Lung (tissue), 12 donors: ENCODE measurements around the gene PDPK1. TPM values are rescaled to one million over a fixed set of nuclear protein-coding genes. Genes with fewer than 3 reads are reported as not detected.

Source experiments
- ATAC-seq: fragments of 200-7000 bp; cut with Tn5 transposase; one replicate; pipeline ENCODE4 v1.9.1; 2020; ENCODE audit warnings: moderate number of reproducible peaks; ENCODE audit not compliant: insufficient read depth, low FRiP score
- DNase-seq, 3 donors: peaks; one replicate each; pipeline ENCODE4 v3.0.0-alpha.2; 2013 to 2017
- H3K27ac ChIP-seq, 2 donors: one replicate each; pipeline ENCODE4 v1.5.1; 2013; ENCODE audit warnings: mild to moderate bottlenecking in 2 of 2, moderate library complexity in 2 of 2, control low read depth in 1 of 2, inconsistent platforms in 1 of 2, low read depth in 1 of 2, low read length in 1 of 2
- H3K27me3 ChIP-seq, 3 donors: one replicate each; pipeline ENCODE4 v1.5.1; 2013; ENCODE audit warnings: low read length in 2 of 3; ENCODE audit not compliant: control insufficient read depth in 3 of 3, insufficient read depth in 3 of 3
- H3K36me3 ChIP-seq, 4 donors: one replicate each; pipeline ENCODE4 v1.5.1; 2013; ENCODE audit warnings: low read length in 4 of 4, mild to moderate bottlenecking in 1 of 4, moderate library complexity in 1 of 4; ENCODE audit not compliant: control insufficient read depth in 4 of 4, insufficient read depth in 4 of 4
- H3K4me1 ChIP-seq, 5 donors: one replicate each; pipeline ENCODE4 v1.5.1; 2013; ENCODE audit warnings: low read length in 5 of 5, mild to moderate bottlenecking in 2 of 5, moderate library complexity in 1 of 5; ENCODE audit not compliant: control insufficient read depth in 5 of 5, insufficient read depth in 5 of 5
- H3K4me3 ChIP-seq: one replicate; pipeline ENCODE4 v1.5.1; 2013; ENCODE audit warnings: mild to moderate bottlenecking, control low read depth, moderate library complexity
- H3K9ac ChIP-seq, 2 donors: one replicate each; pipeline ENCODE4 v1.5.1; 2013; ENCODE audit warnings: low read length in 2 of 2, control low read depth in 1 of 2; ENCODE audit not compliant: insufficient read depth in 1 of 2
- H3K9me3 ChIP-seq, 4 donors: one replicate each; pipeline ENCODE4 v1.5.1; 2013; ENCODE audit warnings: low read length in 3 of 4, mild to moderate bottlenecking in 1 of 4, moderate library complexity in 1 of 4; ENCODE audit not compliant: control insufficient read depth in 4 of 4, insufficient read depth in 3 of 4
- whole genome bisulfite sequencing, 2 donors: extraction: QIAGEN DNeasy Blood & Tissue Kit; methylation state at CpG; one replicate each; pipeline ENCODE4 v1.1.7; 2013; 5-methylcytosine and 5-hydroxymethylcytosine counted together
- polyA plus RNA-seq, 2 donors: library from polyadenylated mRNA; stranded (reverse); fragments of 200-250 nt; gene quantifications; one replicate each; pipeline ENCODE4 v1.2.1, GENCODE V29; 2013
- total RNA-seq, 2 donors: library from RNA; depleted of rRNA in 1 of 2; stranded (reverse); fragments of >200 nt in 1 of 2; gene quantifications; one replicate each; pipeline ENCODE4 v1.2.1, GENCODE V29; 2014 to 2021
- TF ChIP-seq, protein P1 (sequence below): IDR thresholded peaks from 2 replicates; pipeline ENCODE4 v1.5.1; 2012; ENCODE audit warnings: mild to moderate bottlenecking; ENCODE audit errors: control extremely low read depth, extremely low read depth
- donor health status: control.
- donor health status: control.
- donor health status: Bipolar disorder and iron deficiency.
- donor health status: healthy.
- donor health status: DM: yes; HTN: yes; CAD: no.

PDPK1 gene
- total and polyA plus RNA-seq, 4 donors, result 16.7 to 79.0 (median 33.8) TPM

DNA sequence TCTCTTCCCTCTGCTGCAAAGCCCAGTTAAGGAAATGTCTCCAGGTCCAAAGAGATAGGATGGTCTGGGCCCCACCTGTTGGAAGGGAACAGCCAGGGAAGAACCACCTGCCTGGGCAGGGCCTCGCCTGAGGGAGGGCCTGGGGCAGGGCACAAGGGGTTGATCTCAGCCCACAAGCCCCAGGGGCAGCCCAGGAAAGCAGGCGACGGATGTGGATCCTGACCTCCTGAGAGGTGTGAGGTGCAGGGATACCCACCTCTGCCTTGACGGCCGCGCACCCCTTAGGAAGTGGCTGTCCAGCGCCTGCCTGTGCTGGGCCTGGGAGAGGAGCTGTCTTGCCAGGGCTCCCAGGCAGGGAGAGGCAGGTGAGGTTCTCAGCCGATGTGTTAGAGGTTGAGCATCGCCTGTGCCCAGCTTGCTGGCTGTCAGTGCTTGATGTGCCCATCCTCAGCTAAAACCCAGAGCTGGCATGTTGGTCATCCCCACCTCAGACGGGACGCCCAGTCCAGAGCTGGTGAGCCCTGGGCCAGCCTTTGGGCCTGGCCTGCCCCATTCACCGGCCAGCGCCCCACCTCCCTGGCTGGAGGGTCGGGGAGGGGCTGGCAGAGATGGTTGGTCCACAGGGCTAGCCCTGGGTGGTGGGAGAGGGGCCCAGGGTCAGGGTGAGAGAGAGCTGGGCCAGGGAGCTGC lies 7.0 kb upstream of the PDPK1 start:
- ATAC-seq, result no peak
- no peak for DNase-seq
- Histone ChIP-seq H3K36me3 (peaks cover 0 to 32% (median 7%) of the 10 kb centered on the region in 4 donors), H3K4me1 (peaks cover 0 to 12% (median 2%) of the 10 kb centered on the region in 5 donors), H3K9me3 (no peaks in the 10 kb centered on the region), H3K27me3 (no peaks in the 10 kb centered on the region), H3K27ac (peak overlapping the region in 1 of 2 donors; percentile 5), H3K9ac (no peak overlapping the region), H3K4me3 (no peak overlapping the region)
- WGBS, 2 donors, result 90 to 92% methylated on average over 12 to 14 of the region's 14 CpGs
- TF ChIP-seq, protein P1, sequence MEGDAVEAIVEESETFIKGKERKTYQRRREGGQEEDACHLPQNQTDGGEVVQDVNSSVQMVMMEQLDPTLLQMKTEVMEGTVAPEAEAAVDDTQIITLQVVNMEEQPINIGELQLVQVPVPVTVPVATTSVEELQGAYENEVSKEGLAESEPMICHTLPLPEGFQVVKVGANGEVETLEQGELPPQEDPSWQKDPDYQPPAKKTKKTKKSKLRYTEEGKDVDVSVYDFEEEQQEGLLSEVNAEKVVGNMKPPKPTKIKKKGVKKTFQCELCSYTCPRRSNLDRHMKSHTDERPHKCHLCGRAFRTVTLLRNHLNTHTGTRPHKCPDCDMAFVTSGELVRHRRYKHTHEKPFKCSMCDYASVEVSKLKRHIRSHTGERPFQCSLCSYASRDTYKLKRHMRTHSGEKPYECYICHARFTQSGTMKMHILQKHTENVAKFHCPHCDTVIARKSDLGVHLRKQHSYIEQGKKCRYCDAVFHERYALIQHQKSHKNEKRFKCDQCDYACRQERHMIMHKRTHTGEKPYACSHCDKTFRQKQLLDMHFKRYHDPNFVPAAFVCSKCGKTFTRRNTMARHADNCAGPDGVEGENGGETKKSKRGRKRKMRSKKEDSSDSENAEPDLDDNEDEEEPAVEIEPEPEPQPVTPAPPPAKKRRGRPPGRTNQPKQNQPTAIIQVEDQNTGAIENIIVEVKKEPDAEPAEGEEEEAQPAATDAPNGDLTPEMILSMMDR, result no peak

DNA sequence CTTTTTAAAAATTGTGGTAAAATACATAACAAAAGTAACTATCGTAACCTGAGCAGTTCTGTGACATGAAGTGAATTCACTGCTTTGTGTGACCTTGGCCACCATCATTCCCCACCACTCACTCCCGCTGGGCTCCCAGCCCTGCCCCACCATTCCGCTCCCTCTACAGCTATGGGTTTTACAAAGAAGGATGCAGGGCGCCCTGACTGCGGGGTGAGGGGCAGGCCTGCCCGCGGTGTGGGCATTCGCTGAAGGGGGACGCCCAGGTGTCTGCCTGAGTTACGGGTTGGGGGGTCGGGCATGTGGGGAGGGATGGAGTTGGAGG lies 6.5 kb upstream of the PDPK1 start, which contains the start of gene CEMP1:
CEMP1 (minus strand) TSS at position 38 of the 325 bp plus-strand sequence. CDS start 335 bp downstream, outside the sequence.
- WGBS, 2 donors, result 13% methylated on average over 11 of the region's 11 CpGs
- H3K4me1 ChIP-seq, result peaks cover 0 to 12% (median 7%) of the 10 kb centered on the region in 5 donors
- peak within 1 kb of the TSS; percentile 48 for H3K4me3 ChIP-seq
- peaks cover 0 to 32% (median 7%) of the 10 kb centered on the region in 4 donors for H3K36me3 ChIP-seq
- no peak for ATAC-seq
- H3K9ac ChIP-seq, result peak within 1 kb of the TSS; percentile 82 to 86
- no peak for DNase-seq
- TF ChIP-seq, protein P1, result no peak
- H3K27me3 ChIP-seq, result no peaks in the 10 kb centered on the region
- H3K27ac ChIP-seq, result peak within 1 kb of the TSS; percentile 79 to 90
- H3K9me3 ChIP-seq, result no peaks in the 10 kb centered on the region

DNA sequence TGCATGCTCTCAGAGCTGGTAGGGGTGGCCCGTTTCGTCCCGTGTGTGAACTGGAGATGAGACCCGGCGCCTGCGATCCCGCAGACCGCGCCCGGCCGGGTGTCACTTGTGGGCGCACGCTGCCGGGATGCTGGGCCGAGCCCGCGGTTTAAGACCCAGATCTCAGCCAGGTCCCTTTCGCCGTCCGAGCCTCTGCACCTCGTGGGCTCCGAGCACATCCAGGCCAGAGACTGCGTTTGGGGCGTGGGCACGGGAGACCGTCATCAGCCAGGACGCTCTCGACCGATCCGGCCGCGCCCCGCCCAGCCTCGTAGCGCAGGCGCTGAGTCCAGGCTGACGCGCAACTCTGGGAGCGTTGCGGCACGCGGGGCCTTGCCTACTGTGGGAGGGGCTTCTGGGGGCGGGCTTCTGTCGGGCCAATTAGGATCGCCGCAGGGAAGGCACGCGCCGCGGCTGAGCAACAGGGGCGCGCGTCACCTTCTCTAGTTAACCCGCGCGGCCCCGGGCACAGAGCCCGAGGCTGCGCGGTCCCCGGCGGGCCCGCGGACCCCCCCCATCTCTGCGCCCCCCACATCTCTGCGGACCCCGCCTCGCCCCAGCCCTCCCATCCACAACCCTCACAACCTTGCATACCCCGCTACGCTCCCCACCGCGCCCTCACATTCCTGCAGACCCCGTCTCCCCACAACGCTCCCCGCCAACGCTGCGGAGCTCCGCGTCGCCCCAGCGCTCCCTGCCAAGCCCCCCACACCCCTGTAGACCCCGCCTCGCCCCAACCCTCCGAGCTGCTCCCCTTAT lies 5.9 kb upstream of the PDPK1 start:
- Histone ChIP-seq H3K27ac (peak overlapping the region; percentile 79 to 90), H3K9me3 (no peaks in the 10 kb centered on the region), H3K4me3 (peak overlapping the region; percentile 48), H3K9ac (peak overlapping the region; percentile 82 to 86), H3K4me1 (peaks cover 0 to 12% (median 8%) of the 10 kb centered on the region in 5 donors), H3K27me3 (no peaks in the 10 kb centered on the region), H3K36me3 (peaks cover 0 to 31% (median 7%) of the 10 kb centered on the region in 4 donors)
- peak; percentile 98 for DNase-seq
- ATAC-seq, result peak; percentile 95
- 0 to 1% methylated on average over 52 to 84 of the region's 84 CpGs for WGBS, 2 donors
- TF ChIP-seq, protein P1, result no peak
